A549 treated with CpdA at 1 μM for 4 hours (cell line): ENCODE data around the gene UBXN2A. TPM values are rescaled to one million over a fixed set of nuclear protein-coding genes. Genes with fewer than 3 reads are reported as not detected.

Source experiments
- total RNA-seq: library from RNA; stranded (reverse); fragments of 200-300 nt; extraction: Qiagen RNA extraction; gene quantifications from 5 replicates; pipeline ENCODE4 v1.2.3, GENCODE V29; 2022; ENCODE audit warnings: low read depth

Gene UBXN2A, protein sequence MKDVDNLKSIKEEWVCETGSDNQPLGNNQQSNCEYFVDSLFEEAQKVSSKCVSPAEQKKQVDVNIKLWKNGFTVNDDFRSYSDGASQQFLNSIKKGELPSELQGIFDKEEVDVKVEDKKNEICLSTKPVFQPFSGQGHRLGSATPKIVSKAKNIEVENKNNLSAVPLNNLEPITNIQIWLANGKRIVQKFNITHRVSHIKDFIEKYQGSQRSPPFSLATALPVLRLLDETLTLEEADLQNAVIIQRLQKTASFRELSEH
- 19.3 to 23.4 TPM (median 20.5 TPM) in 5 replicates for total RNA-seq

DNA sequence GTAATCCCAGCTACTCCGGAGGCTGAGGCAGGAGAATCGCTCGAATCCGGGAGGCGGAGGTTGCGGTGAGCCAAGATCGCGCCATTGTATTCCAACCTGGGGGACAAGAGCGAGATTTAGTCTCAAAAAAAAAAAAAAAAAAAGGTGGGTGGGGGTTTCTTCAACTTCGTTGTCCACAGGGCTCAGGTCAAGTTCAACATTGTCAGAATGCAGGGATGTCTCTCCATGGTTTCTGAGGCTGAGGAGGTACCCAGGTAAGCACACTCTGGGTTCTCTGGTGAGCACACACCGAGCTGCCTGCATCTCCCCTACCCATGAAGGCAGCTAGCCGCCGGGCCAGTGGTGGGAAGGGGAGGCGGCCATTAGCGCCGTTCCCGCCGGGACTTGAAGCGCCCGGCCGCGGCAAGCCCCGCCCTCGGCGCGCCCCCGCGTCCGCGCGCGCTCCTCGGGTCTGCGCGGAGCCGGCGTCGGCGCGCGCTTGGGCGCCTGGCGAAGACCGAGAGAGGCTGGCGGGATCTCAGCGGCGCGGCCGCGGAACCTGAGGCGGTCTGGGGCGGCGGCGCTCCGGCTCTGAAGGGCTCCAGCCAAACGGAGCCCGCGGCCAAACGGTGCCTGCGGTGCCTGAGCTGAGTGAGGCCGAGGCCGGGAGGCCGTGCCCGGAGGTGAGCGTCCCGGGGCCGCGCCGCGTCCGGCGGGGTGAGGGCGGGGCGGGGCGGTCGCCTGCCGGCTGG is at the start of gene UBXN2A:
Gene UBXN2A, plus strand, starts transcription at position 477 of the 731 bp plus-strand sequence. CDS start 17,852 bp downstream, outside the sequence.

DNA sequence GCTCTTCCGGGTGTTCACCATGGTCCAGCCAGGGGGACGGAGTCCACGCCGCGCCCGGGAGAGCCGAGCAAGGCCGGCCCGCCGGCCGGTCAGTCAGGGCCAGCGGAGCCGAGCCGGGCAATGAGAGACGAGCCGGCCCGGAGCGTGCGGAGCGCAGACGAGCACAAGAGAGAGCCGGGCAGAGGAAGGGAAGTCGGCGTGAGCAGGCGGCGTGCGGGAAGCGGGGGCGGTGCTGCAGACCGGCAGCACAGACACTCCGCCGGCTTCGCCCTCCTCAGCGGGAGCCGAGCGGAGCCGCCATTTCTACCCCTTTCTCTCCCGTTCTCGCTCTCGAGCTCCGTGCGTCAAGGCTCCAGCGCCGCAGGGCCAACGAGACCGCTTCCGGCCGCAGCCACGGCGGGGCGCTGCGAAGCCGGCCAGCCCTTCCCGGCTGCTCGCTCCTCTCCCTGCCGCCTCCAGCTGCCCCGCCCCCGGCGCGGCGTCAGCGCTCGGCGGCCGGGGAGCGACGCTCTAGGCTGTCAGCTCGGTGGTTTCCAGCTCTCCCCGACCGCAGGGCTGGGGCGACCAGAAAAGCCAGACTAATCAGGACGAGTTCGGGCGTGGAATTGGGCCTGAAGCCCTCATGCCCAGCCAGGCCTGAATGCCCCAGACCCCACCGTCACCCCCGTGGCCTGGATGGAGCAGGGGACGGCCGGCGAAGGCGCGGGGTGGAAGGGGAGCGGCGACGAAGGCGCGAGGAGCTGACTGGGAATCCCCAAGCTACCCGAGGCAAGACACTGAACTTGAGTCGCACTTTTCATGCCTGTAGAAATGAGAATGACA is 13.3 kb upstream of the UBXN2A start, which contains the start of gene ATAD2B:
Gene ATAD2B, minus strand, starts transcription at position 374 of the 822 bp plus-strand sequence. Its CDS starts 353 bp downstream, at position 21.

DNA sequence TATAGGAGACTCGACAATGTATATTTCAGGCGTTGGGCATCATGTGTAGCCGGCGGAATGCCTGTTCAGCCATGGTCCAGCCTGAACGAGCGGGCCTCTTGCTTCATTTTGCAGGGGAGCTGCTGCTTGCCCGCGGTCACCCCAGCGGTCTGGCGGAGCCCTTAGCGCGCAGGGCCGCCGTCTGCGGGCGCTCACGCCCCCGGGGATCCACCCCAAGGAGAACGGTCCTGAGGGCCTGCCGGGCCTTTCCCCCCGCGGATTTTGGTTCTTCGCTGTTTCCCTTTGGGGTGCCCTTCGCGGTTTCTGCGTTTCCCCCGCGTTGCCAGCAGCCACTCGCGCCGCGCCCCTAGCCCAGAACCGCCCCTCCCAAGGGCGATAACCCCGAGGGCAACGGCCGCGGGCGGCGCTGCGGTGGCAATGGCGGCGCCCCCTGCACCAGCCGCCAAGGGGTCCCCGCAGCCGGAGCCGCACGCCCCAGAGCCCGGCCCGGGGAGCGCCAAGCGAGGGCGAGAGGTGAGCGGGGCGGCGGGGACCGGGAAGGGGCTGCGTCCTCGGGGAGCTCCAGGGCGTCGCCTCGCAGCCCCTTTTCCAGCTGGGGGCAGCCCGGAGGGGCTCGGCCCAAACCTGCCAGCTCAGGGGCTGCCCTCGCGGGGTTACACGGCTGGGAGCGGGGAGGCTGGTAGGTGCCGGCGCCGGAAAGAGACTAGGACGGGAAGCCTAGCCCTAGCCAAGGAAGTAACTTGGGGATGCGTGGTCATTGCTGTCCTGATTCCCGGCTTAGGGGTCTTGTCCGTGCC is 69.6 kb downstream of the UBXN2A start, which contains the start of gene MFSD2B:
Gene MFSD2B, plus strand, starts transcription at position 406 of the 797 bp plus-strand sequence. Its CDS starts 12 bp downstream, at position 418.

DNA sequence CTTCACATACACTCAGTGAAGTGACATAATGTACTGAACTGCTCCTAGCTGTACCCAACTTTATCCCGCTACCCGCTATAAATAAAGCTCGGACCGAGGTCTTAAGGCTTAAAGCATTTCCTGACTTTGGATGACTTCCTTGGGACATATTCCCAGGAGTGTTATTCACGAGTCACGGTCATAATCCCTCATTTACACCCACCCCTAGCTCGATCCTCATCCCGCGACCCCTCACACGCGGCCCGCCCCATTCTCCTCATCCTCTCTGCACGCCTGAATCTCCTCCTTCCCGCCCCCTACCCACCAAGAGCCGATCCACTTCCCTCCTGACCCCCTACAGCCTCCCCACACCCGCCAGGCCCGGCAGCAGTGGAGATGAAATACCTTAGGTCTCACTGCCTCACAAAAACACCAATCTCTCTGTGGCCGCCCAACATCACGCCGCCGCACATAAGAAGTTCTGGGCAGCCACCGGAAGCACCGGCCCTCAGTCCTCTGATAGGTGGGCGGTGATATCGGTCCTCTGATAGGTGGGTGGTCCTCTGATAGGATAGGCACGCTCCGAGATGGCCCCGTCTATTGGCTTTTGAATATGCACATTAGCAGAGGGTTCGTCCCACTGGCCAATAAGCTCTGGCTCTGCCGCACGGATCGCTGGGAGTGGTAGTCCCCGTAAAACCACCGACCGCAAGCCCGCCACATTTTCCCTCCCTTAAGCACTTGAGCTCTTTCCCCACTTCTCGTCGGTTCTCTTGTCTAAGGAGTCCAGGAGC is 106.9 kb downstream of the UBXN2A start, which contains the start of gene WDCP:
Gene WDCP, minus strand, starts transcription at position 462 of the 773 bp plus-strand sequence. CDS start 7,897 bp downstream, outside the sequence.

DNA sequence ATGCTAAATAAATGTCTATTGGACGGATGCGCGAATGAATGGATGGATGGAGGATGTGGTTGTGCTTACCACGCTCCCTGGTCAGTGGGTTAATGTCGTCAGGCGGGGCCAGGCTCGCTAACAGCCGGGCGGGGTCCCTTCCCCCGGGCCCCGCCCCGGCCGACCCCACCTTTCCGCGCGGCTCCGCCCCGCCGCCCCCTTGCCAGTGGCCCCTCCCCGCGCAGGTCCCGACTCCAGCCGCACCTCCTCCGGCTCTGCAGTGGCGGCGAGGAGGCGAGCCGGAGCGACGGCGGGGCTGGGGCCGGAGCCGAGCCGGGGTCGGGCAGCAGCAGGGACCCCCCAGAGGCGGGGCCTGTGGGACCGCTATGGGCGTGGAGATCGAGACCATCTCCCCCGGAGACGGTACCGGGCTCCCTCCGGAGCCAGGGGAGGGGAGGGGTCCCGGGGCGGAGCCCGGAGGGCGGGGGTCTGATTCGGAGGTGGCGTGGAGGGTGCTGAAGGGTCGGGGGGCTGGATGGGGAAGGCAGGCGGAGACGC is 109.3 kb downstream of the UBXN2A start, which contains the start of gene FKBP1B:
Gene FKBP1B, plus strand, starts transcription at position 257 of the 537 bp plus-strand sequence. Its CDS starts 109 bp downstream, at position 366.

Other genes with a start within 250 kb of the UBXN2A start
- 5.9 to 8.5 TPM (median 6.4 TPM) in 5 replicates for gene ATAD2B, start 13.3 kb upstream of the UBXN2A start, total RNA-seq
- gene MFSD2B, start 69.6 kb downstream of the UBXN2A start, total RNA-seq, result 0.14 to 0.84 TPM (median 0.37 TPM) in 5 replicates
- 12.0 to 15.3 TPM (median 13.0 TPM) in 5 replicates for gene WDCP, start 106.9 kb downstream of the UBXN2A start, total RNA-seq
- 8.6 to 10.1 TPM (median 8.9 TPM) in 5 replicates for gene FKBP1B, start 109.3 kb downstream of the UBXN2A start, total RNA-seq
- gene SF3B6, start 135.9 kb downstream of the UBXN2A start, total RNA-seq, result 161 to 221 TPM (median 177 TPM) in 5 replicates
- 164 to 190 TPM (median 177 TPM) in 5 replicates for gene TP53I3, start 144.4 kb downstream of the UBXN2A start, total RNA-seq
- gene PFN4, start 182.9 kb downstream of the UBXN2A start, total RNA-seq, result 1.0 to 1.7 TPM (median 1.2 TPM) in 5 replicates
- 1.3 to 4.6 TPM (median 2.0 TPM) in 5 replicates for gene FAM228B, start 183.0 kb downstream of the UBXN2A start, total RNA-seq
- not detected in 5 replicates for gene FAM228A, start 234.6 kb downstream of the UBXN2A start, total RNA-seq